NK-92 (cell line): ENCODE measurements around the gene SIRPD.
"Not testable (repeated sequence)": the region's sequence is repeated elsewhere in the genome, so short reads cannot be mapped to it uniquely, and the experiment has no call there.

Source experiments
- DNase-seq: peaks from one replicate; lab custom pipeline; 2025; ENCODE audit not compliant: unreplicated experiment; lab: John Stamatoyannopoulos, UW

SIRPD gene

DNA sequence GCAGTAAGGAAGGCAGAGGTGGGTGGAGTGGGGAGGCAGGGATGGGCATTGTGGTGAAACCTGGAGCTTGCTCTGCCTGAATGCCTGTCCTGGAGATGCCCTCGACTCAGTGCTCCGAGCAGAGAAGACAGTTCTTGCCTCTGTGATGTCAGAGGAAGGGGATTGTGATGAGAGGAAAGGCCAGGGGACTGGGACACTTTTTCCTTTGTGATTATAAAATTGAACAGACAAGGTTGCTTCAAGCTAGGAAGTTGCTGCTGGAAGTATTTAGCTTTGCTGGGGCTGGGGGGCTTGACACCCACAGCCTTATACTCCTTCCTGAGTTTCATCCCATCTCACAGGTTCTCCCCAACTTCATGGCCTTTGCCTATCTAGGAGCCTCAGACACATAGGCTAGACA lies at the start of gene SIRPD:
Gene SIRPD, minus strand, starts transcription at position 101 of the 400 bp plus-strand sequence. Its CDS starts 52 bp downstream, at position 49.
- DNase-seq: no peak

- no peak for DNase-seq
Observed at GRCh38 chr20:1600736-1601135, 43.2 kb upstream of the SIRPD start.

- DNase-seq: no peak
Observed at GRCh38 chr20:1595333-1595732, 37.8 kb upstream of the SIRPD start.

- no peak for DNase-seq
Observed at GRCh38 chr20:1588533-1589460, 31.3 kb upstream of the SIRPD start.

DNA sequence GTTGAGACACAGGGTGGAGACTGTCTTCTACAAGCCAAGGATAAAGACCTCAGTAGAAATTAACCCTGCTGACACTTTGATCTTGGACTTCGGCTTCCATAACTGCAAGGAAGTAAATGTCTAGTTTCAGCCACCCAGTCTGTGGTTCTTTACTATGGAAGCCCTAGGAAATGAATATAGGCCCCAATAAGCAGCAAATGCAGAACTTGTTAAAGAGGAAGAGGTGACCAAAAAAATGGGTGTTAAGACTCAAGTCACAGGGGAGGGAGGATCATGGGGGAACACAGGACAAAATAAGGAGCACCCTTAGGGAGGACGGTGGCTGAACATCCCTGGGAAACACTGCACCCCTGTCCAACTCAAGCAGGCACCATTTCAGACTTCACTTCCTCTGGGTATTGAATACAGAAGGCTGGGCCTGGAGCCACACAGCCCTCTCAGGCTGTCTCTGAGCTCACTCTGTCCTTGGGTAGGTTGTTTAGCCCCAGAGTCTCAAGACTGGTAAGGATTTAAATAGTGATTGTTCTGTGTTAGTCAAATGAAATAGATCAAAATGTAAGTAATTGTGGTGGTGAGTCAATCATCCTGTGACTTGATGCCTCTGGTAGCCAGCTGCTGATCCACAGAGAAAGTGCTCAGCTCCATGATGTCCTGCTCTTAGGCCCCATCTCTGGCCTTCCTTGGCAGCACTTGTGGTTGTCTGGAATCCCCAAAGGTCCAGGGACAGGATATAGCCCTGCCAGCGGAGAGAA lies 30.5 kb upstream of the SIRPD start:
- DNase-seq: no peak

DNA sequence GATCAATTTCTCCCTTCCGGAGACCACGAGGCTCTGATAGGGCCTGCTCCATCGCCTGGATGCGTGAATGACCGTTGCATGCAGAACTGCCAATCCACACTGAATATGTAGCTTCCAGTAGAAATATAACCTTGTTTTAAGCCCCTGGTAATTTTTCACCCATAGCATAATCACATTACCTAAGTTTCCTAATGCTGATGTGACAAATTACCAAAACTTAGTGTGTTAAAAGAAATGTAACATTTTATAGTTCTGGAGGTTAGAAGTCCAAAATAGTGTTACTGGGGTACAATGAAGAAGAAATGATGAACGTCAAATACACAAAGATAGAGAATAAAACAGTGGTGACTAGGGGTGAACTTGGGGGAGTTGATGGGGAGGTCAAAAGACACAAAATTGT lies 22.0 kb upstream of the SIRPD start:
- no peak for DNase-seq

- no peak for DNase-seq
Observed at GRCh38 chr20:1577906-1578305, 20.4 kb upstream of the SIRPD start.

DNA sequence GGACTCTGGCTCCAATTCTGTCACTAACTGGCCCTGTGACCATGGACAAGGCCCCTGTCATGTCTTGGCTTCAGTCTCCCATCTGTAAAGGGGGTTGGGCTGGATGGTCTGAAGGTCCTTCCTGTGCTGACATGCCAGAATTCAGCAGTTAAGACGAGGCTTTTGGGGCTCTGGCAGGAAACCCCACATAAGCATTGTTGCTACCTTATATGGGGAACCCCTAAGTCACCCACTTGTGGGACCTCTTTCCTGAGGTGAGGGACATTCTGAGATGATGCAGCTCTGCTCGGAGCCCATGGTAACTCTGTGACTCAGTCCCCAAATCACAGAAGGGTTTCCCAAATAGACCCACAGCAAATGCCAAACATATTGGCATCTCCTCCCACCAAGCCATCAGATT lies 19.8 kb upstream of the SIRPD start:
- DNase-seq: not testable (repeated sequence)

DNA sequence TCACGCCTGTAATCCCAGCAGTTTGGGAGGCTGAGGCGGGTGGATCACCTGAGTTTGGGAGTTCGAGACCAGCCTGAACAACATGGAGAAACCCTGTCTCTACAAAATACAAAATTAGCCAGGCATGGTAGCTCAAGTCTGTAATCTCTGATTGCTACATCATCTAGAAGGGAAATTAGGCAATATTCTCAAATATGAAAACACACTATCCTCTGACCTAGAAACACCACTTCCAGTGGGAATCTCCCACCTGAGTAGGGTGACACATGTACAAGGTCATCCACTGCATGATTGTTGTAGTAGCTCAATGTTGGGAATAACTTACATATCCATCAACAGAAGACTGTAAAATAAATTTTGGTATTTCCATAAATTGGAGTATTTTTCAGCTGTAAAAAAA lies 19.1 kb upstream of the SIRPD start:
- DNase-seq: no peak

GRCh38 chr20:1576003-1576402 lies 18.5 kb upstream of the SIRPD start:
- not testable (repeated sequence) for DNase-seq

GRCh38 chr20:1571583-1571982 lies 14.1 kb upstream of the SIRPD start:
- not testable (repeated sequence) for DNase-seq

GRCh38 chr20:1569415-1569881 lies 11.9 kb upstream of the SIRPD start:
- DNase-seq: no peak

DNA sequence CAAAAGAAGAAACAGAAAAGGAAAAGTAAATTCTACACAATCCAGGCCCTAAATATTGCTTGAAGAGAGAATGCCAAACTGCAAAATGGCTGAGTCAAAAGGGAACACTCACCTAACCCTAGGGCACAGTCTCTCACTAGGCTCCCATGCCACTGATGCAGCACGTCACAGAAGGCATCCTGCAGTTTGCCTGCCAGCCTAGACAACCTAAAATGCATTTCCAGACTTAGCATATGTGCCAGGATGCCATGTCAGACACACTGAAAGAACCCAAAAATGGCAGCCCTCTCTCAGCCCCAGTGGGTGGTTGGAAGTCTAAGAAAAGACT lies 10.6 kb upstream of the SIRPD start:
- DNase-seq: no peak

DNA sequence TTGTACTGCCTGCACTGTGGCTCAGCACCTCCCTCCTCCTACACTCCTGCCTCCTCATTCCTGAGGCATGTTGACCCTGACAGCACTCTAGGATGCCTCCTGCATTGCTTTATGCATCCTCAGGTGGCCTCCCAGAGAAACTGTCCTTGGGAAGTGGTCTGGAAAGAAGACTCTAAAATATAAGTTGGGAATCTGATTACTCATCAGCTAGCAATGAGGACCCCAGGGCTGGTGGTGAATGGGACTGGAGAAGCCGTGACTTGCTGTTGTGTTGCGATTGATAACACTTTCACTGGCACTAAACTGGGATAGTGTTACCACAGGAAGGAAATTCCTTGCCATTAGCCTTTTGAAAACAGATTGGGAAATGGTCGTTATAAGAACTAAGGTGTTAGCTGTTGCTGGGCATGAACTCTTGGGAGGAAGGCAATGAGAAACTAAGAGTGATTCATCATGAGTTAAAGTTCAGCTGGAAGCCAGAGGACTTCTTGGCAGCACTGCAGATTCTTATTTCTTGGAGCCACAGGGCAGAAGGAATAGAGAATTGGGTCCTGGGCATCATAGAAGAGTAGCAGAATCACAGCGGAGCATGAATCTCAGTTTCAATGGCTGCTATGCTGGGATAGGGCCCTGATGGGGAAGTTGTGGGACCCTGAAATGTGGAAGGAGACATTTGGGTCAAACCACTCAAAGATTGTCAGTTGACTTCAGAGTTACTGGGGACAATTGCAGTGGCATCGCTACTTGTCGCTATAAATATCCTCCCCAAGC lies 10.1 kb upstream of the SIRPD start:
- no peak for DNase-seq

DNA sequence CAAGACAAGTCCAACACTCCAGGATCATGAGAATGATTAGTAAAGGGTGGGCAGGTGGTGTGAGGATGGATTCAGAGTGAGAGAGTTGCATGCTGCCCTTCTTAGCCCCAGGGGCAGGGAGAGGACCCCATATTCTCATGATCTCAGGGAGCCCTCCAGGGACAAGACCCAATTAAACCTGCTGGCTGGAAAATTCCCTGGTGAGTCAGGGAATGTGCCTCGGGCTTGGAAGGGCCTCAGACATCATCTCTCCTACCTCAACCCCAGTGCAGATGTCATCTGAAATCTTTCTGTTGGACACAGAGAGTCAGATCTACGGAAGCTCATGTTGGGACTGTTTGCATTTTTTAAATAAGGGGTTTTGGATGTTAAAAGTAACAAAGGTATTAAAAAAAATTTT lies 9.2 kb upstream of the SIRPD start:
- DNase-seq: no peak

- no peak for DNase-seq
Observed at GRCh38 chr20:1565461-1565860, 8.0 kb upstream of the SIRPD start.

DNA sequence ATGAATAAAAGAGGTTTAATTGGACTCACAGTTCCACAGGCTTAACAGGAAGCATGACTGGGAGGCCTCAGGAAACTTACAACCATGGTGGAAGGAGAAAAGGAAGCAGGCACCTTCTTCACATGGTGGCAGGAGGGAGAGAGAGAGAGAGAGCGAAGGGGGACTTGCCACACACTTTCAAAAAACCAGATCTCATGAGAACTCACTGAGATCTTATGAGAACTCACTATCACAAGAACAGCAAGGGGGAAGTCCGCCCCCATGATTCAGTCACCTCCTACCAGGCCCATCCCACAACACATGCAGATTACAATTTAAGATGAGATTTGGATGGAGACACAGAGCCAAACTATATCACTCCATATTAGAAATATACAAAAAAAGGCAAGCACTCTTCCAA lies 6.1 kb upstream of the SIRPD start:
- DNase-seq: no peak

- no peak for DNase-seq
Observed at GRCh38 chr20:1562622-1563021, 5.1 kb upstream of the SIRPD start.

DNA sequence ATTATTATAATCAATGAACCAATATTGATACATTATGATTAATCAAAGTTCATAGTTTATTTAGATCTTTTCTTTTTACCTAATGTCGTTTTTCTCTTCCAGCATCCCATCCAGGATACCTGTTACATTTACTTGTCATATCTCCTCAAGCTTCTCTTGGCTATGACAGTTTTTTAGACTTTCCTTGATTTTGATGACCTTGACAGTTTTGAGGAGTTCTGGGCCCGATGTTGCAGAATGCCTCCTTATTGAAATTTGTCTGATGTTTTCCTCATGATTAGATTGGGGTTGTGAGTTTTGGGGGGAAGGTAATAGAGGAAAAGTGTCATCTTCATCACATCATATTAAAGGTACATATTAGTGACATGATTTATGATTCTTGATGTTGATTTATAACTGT lies 3.8 kb upstream of the SIRPD start:
- DNase-seq: no peak

- DNase-seq: no peak
Observed at GRCh38 chr20:1555952-1556351, 1.6 kb downstream of the SIRPD start.

- no peak for DNase-seq
Observed at GRCh38 chr20:1539816-1540419, 17.6 kb downstream of the SIRPD start.
